AG09319 (cell line): ENCODE results near the gene GAS2L2.

Experiments
- DNase-seq: peaks from one replicate; pipeline ENCODE4 v3.0.0-alpha.2; 2010; ENCODE audit warnings: low read depth; ENCODE audit errors: extremely low read depth
- CTCF ChIP-seq: IDR thresholded peaks from 2 replicates; pipeline ENCODE4 v1.5.1; 2011; ENCODE audit warnings: low read depth, mild to moderate bottlenecking, inconsistent platforms, low read length, moderate library complexity

Gene GAS2L2

GRCh38 chr17:35784895-35785294 is 31.9 kb upstream of the GAS2L2 start:
- DNase-seq: no peak
- TF ChIP-seq CTCF: no peak

- DNase-seq: no peak
- no peak for TF ChIP-seq CTCF
These were observed 27.9 kb upstream of the GAS2L2 start for GRCh38 chr17:35780950-35781349.

- no peak for TF ChIP-seq CTCF
- no peak for DNase-seq
These were observed 25.7 kb upstream of the GAS2L2 start for GRCh38 chr17:35778641-35779196.

GRCh38 chr17:35775583-35775982 is 22.5 kb upstream of the GAS2L2 start:
- TF ChIP-seq CTCF: no peak

GRCh38 chr17:35775039-35775438 is 22.0 kb upstream of the GAS2L2 start:
- no peak for TF ChIP-seq CTCF
- DNase-seq: no peak

More at GRCh38 chr17:35775583-35775982, 22.5 kb upstream of the GAS2L2 start:
- no peak for DNase-seq

- no peak for DNase-seq
- no peak for TF ChIP-seq CTCF
These were observed 21.5 kb upstream of the GAS2L2 start for GRCh38 chr17:35774499-35774898.

- DNase-seq: no peak
- TF ChIP-seq CTCF: no peak
These were observed 20.8 kb upstream of the GAS2L2 start for GRCh38 chr17:35773679-35774425.
